DOHH2 (cell line): ENCODE data around the gene REPIN1.
A peak's percentile ranks its signal among the peaks of the same experiment; 100 is the strongest.

Source experiments
- H3F3A ChIP-seq: fragments of 200-600 bp; sonication (generic), shearing (Covaris generic); 2 replicates; pipeline ENCODE4 v1.6.0; 2016; ENCODE audit warnings: antibody characterized with exemption, mild to moderate bottlenecking; ENCODE audit not compliant: control insufficient read depth, insufficient read depth
- H3K27ac ChIP-seq: fragments of 200-600 bp; sonication (generic); 2 replicates; pipeline ENCODE4 v1.5.1; 2014; ENCODE audit warnings: low read depth, mild to moderate bottlenecking, low read length, moderate library complexity
- H3K27me3 ChIP-seq: fragments of 200-600 bp; sonication (generic); 2 replicates; pipeline ENCODE4 v1.6.1; 2014; ENCODE audit warnings: mild to moderate bottlenecking, low read length, mixed read lengths; ENCODE audit not compliant: control insufficient read depth
- H3K36me3 ChIP-seq: fragments of 200-600 bp; sonication (generic); 2 replicates; pipeline ENCODE4 v1.6.1; 2014; ENCODE audit warnings: mild to moderate bottlenecking, low read length, moderate library complexity, mixed read lengths; ENCODE audit not compliant: control insufficient read depth
- H3K4me1 ChIP-seq: fragments of 200-600 bp; sonication (generic); 2 replicates; pipeline ENCODE4 v1.6.1; 2014; ENCODE audit warnings: mild to moderate bottlenecking, low read length, mixed read lengths; ENCODE audit not compliant: control insufficient read depth
- H3K4me2 ChIP-seq: fragments of 200-600 bp; sonication (generic); 2 replicates; pipeline ENCODE4 v1.6.0; 2014; ENCODE audit warnings: mild to moderate bottlenecking, low read length, moderate library complexity
- H3K4me3 ChIP-seq: fragments of 200-600 bp; sonication (generic); 2 replicates; pipeline ENCODE4 v1.5.1; 2014; ENCODE audit warnings: mild to moderate bottlenecking, low read length, mixed read lengths
- H3K79me2 ChIP-seq: fragments of 200-600 bp; sonication (generic); 2 replicates; pipeline ENCODE4 v1.6.1; 2014; ENCODE audit warnings: mild to moderate bottlenecking, low read length, mixed read lengths; ENCODE audit not compliant: control insufficient read depth
- H3K9me2 ChIP-seq: fragments of 200-600 bp; sonication (generic); replicated peaks from 2 replicates; pipeline ENCODE4 v1.6.1; 2014; ENCODE audit warnings: mild to moderate bottlenecking, low read length, mixed read lengths; ENCODE audit not compliant: control insufficient read depth
- H3K9me3 ChIP-seq: fragments of 200-600 bp; sonication (generic); 2 replicates; pipeline ENCODE4 v1.6.1; 2014; ENCODE audit warnings: antibody characterized with exemption, low read length, mixed read lengths; ENCODE audit not compliant: control insufficient read depth, insufficient read depth
- H4K20me1 ChIP-seq: fragments of 200-600 bp; sonication (generic); 2 replicates; pipeline ENCODE4 v1.6.0; 2014; ENCODE audit warnings: low read depth, mild to moderate bottlenecking, antibody characterized with exemption, low read length, moderate library complexity; ENCODE audit not compliant: control insufficient read depth, insufficient read depth
- CTCF ChIP-seq: fragments of 200-600 bp; sonication (generic); IDR thresholded peaks from one replicate; pipeline ENCODE4 v1.5.1; 2014; ENCODE audit warnings: antibody characterized with exemption, mild to moderate bottlenecking, low read depth, low read length; ENCODE audit not compliant: poor library complexity, severe bottlenecking
- EZH2phosphoT487 ChIP-seq: fragments of 200-600 bp; sonication (generic); IDR thresholded peaks from 2 replicates; pipeline ENCODE4 v1.6.1; 2017; ENCODE audit warnings: borderline replicate concordance, mild to moderate bottlenecking, antibody characterized with exemption, low read length, moderate library complexity, mixed read lengths

Gene REPIN1

DNA sequence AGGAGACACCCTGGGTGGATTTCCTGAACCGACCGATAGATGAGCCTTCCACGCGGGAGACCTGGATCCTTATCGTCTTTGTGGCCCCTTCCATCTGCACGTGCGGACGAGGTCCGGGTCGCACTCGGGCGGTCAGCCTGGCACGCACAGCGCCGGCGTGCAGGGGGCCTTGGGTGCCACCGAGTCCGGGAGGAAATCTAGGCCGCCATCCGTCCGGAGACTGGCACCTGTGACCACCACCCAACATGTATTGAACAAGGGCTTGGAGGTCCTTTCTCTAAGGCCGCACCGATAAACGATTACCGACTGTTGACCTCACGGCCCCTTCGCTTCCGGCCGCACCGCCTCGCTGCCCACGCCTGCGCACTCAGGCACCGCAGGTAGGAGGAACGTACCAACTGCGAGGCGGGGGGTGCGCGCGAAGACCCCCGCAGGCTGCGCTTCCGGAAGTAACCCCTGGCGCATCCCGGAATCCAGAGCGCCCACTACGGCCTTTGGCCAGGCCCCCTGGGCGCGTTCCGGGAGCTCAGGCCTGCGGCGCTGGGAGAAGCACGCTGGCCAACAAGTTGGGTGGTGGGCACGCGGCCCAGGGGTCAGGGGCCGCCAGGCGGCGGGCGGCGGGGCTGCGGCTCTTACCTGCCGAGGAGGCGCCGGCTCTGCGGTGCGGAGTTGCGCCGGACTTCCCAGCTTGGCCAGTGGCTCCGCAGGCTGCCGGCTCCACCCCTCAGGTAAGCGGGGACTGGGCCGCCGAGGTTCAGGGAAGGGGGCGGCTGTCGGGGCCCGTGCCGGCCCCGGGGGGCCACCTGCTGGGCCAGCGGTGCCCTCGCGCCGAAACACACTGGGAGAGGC is 45.6 kb upstream of the REPIN1 start, which contains the start of the genes ACTR3C and LRRC61:
Gene ACTR3C (minus strand): TSS at position 713 of the 849 bp plus-strand sequence. CDS start 28,249 bp downstream, outside the sequence.
Gene LRRC61 (plus strand): TSS at position 523 of the 849 bp plus-strand sequence. CDS start 13,507 bp downstream, outside the sequence.
- Histone ChIP-seq H4K20me1 (no peaks in the 10 kb centered on the region), H3K4me2 (peak within 1 kb of the TSS; percentile 98), H3K4me1 (peaks cover 29% of the 10 kb centered on the region), H3K79me2 (peaks cover 38% of the 10 kb centered on the region), H3K36me3 (peaks cover 52% of the 10 kb centered on the region), H3K9me3 (no peaks in the 10 kb centered on the region), H3K27ac (peak within 1 kb of the TSS; percentile 72), H3F3A (no peaks in the 10 kb centered on the region), H3K4me3 (peak within 1 kb of the TSS; percentile 99), H3K9me2 (no peaks in the 10 kb centered on the region), H3K27me3 (no peaks in the 10 kb centered on the region)
- TF ChIP-seq EZH2phosphoT487 (no peak), CTCF (peak; percentile 65)

- Histone ChIP-seq H3K79me2 (peaks cover 38% of the 10 kb centered on the region), H3F3A (no peaks in the 10 kb centered on the region), H3K4me3 (peak overlapping the region; percentile 99), H3K9me3 (no peaks in the 10 kb centered on the region), H3K4me1 (peaks cover 29% of the 10 kb centered on the region), H3K36me3 (peaks cover 60% of the 10 kb centered on the region), H3K27ac (peak overlapping the region; percentile 72), H3K9me2 (no peaks in the 10 kb centered on the region), H3K4me2 (peak overlapping the region; percentile 98), H3K27me3 (no peaks in the 10 kb centered on the region), H4K20me1 (no peaks in the 10 kb centered on the region)
- TF ChIP-seq CTCF (no peak), EZH2phosphoT487 (no peak)
These were observed 44.8 kb upstream of the REPIN1 start for GRCh38 chr7:150323682-150324372.

DNA sequence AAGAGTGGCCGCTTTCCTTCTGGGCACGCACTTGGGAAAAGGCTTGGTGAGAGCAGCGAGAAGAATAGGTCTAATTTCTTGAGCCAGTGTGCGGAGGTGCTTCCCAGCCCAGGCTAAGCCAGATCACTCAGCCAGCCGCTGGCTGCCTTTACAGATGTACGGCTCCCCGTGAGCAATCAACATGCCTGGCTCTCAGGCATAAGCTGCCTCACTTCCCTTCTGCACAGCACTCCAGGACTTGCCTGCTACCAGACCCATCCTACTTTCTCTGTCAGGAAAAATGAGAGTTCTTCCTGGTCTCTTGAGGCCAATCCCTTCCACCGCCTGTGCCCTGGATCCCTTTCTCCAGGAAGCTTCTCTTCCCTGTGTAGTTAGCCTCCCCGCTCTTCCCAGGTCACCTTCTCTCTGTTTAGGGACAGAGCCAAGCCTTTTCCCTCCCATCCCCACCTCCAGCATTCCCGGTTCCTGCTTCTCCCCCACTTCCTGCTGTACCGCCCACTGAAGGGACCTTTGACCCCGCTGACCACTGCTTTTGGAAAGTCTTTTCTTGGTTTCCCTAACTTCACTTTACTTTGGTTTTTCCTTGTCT is 44.2 kb upstream of the REPIN1 start:
- no peaks in the 10 kb centered on the region for H4K20me1 ChIP-seq
- H3F3A ChIP-seq: no peaks in the 10 kb centered on the region
- H3K27ac ChIP-seq: no peak overlapping the region
- H3K9me2 ChIP-seq: no peaks in the 10 kb centered on the region
- peaks cover 29% of the 10 kb centered on the region for H3K4me1 ChIP-seq
- TF ChIP-seq CTCF (no peak), EZH2phosphoT487 (no peak)
- H3K4me3 ChIP-seq: peak overlapping the region; percentile 99
- peaks cover 38% of the 10 kb centered on the region for H3K79me2 ChIP-seq
- H3K27me3 ChIP-seq: no peaks in the 10 kb centered on the region
- H3K36me3 ChIP-seq: peaks cover 66% of the 10 kb centered on the region
- no peaks in the 10 kb centered on the region for H3K9me3 ChIP-seq
- H3K4me2 ChIP-seq: peak overlapping the region; percentile 98
